GM12872 (cell line): ENCODE data around the gene MTUS2.
A peak's percentile ranks its signal among the peaks of the same experiment; 100 is the strongest.

ENCODE experiments used
- TF ChIP-seq, protein P1 (sequence below): IDR thresholded peaks from 3 replicates; pipeline ENCODE4 v1.5.1; 2011; ENCODE audit warnings: low read depth, mild to moderate bottlenecking, low read length, moderate library complexity; ENCODE audit not compliant: insufficient read depth

Gene MTUS2

DNA sequence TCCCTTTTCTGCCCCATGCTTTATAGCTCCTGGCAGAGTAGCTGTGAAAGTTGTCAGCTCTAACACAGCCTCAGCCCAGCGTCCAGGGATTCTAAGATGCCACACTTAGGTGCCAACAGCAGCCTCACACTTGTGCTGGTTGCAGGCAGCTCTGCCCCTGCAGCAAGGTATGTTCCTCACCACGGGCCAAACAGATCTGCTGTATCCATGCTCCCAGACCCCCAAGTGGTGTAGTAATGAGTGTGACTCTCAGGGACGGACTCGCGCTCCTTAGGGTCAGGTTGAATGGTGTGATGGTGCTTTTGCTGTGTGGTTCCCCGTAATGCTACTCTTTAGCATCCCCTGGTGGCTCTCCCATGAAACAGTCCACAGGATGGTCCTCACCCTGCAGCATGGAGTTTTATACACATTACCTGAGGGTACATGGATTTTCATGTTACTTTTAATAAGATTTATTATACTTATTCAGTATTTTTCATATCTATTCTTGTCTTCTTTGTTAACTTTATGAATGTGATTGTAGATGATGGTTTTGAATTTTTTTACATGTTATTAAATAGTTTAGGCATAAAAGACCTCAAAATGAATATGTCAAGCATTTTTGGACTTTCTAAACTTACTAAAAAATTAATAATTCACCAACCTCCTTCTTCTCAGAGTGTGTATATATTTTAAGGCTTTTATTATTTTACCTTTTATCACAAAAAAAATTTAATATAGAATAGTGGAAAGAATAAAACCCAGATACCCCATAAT is 542.9 kb downstream of the MTUS2 start:
- TF ChIP-seq, protein P1, sequence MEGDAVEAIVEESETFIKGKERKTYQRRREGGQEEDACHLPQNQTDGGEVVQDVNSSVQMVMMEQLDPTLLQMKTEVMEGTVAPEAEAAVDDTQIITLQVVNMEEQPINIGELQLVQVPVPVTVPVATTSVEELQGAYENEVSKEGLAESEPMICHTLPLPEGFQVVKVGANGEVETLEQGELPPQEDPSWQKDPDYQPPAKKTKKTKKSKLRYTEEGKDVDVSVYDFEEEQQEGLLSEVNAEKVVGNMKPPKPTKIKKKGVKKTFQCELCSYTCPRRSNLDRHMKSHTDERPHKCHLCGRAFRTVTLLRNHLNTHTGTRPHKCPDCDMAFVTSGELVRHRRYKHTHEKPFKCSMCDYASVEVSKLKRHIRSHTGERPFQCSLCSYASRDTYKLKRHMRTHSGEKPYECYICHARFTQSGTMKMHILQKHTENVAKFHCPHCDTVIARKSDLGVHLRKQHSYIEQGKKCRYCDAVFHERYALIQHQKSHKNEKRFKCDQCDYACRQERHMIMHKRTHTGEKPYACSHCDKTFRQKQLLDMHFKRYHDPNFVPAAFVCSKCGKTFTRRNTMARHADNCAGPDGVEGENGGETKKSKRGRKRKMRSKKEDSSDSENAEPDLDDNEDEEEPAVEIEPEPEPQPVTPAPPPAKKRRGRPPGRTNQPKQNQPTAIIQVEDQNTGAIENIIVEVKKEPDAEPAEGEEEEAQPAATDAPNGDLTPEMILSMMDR: peak; percentile 99

- TF ChIP-seq, protein P1: peak; percentile 52
Measured at GRCh38 chr13:29369060-29369743, 549.1 kb downstream of the MTUS2 start.

DNA sequence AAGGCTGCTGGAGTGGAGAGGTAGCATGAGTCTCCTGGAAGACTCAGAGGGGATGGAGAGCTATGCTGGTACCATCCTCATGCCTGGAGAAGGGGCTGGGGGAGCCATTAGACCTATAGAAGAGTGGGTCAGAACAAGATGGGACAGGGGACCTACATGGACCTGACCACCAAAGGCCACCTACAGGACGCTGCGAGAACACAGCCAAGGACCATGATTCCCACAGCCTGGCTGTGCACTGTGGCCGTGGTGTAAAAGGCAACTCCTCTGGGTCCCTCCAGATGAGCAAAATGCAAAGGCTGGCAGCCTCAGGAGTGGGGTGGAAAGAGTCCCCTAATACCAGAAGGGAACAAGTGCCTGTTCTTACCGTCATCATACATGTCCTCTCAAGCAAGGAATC is 559.1 kb downstream of the MTUS2 start:
- TF ChIP-seq, protein P1: no peak

GRCh38 chr13:29379865-29380264 is 559.7 kb downstream of the MTUS2 start:
- TF ChIP-seq, protein P1: no peak

DNA sequence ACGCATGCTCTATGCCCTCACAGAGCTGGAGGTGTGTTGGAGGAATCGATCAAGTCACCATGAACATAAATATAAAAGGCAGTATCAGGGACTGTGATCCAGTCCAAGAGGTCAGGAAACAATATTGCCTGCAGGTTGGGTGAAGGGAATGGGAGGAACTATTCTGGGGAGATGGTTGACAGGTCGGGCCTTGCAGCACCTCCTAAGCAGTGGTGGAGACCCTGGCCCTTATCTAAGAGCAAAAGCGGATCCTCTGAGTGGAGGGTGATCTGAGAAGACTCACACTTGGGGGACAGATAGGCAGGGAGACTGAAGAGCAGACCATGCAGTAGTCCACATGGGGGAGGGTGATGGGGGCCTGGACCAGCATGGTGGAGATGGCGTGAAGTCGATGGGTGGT is 561.9 kb downstream of the MTUS2 start:
- TF ChIP-seq, protein P1: no peak

GRCh38 chr13:29383476-29383875 is 563.3 kb downstream of the MTUS2 start:
- TF ChIP-seq, protein P1: no peak

DNA sequence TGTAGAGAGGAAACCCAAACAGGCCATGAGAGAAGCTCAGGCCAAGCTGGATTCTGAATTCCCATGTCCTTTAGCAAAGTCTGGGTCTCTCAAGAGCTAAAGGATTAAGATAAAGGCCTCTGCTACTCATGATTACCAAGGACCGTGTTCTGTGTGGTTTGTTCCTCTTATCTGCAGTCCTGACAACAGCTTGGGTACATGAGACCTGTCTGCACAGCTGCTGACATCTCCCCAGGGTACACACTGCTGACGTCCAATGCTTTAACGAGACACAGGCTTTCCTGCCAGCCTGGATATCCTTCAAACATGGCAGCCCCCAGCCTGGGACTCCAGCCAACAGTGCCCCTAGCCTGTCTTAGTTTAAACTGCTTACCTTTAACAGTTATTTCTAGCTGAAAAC is 564.3 kb downstream of the MTUS2 start:
- TF ChIP-seq, protein P1: no peak
